Myometrial cell (primary cell): ENCODE data around the gene NDUFC1. TPM values are rescaled to one million over a fixed set of nuclear protein-coding genes. Genes with fewer than 3 reads are reported as not detected.

Source experiments
- total RNA-seq: library from RNA; depleted of rRNA; stranded (reverse); fragments of >200 nt; gene quantifications from 2 replicates; pipeline ENCODE4 v1.2.3, GENCODE V29; 2015

NDUFC1 gene
- total RNA-seq, result 44.0 and 69.2 TPM in 2 replicates

DNA sequence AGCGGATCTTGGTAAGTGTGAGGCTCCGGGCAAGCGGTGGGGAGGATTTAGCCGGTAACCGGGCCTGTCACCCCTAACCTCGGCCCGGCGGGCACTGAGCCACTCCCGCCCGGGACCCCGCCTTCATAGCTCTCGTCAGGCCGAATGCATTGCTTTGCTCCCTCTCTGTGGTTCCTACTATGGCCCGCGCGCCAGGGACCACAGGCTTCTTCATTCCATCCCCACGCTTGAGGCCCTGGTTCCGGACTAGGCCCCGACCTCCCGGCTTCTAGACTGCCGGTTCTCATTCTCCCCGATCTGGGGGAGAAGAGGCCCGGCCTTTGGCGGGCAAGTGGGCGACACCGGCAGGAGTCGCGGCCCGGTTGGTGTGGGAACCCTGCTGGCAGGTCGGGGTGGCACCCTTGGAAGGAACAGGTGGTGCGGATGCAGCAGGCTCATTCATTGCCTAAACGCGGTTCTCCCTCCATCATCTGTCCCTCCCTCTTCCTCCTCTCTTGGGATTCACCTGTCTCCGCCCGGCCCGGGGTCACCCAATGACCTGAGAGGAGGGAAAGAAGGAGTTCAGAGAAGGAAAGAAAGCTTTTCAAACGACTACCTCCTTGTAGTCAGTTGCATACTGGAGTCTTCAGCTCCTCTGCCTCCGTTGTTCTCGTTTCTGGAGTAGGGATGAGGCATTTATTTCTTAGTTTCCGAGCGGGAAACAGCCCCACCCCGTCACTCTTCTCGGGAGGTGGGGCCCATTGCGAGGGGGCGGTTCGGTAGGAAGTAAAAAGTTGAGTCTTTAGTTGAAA is at the start of gene NDUFC1:
Gene NDUFC1, minus strand, starts transcription at position 657 of the 791 bp plus-strand sequence. CDS start 6,679 bp downstream, outside the sequence.

DNA sequence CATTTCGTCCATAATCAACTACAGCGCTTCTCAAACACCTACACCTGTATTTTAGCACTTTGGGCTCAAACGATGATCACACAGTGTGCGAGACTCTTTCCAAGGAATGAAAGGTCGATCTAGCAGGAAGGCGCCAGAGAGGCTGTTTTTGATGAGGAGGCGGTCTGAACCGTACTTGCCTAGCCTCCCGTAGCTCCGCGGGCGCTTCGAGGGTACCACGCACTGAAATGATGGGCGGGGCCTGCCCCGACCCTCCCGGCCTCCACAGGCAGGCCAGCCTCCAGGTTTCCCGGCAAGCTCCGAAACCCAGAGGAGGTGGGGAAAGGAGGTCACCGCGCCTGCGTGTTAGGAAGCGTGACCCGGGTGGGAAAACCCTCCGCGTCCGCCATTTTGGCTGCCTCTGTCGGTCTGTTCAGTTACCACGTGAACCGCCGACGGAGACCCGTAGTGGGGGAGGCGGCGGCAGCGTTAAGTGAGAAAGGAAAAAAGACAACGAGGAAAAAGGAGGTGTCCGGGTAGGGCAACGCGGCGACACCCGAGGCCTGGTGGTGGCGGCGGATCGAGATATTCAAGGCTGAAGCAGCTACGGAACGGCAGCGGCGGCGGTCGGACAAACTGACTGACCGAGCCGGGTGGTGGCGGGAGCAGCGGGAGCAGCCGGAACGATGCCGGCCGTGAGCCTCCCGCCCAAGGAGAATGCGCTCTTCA is 1.0 kb downstream of the NDUFC1 start, which contains the start of gene NAA15:
Gene NAA15, plus strand, starts transcription at position 393 of the 708 bp plus-strand sequence. Its CDS starts 273 bp downstream, at position 666.

GRCh38 chr4:139279760-139280620 is 22.3 kb downstream of the NDUFC1 start, which contains the start of gene MGARP:
Gene MGARP (minus strand): TSS chr4:139280225. CDS start chr4:139280158, 67 bp downstream.

Other genes with a start within 250 kb of the NDUFC1 start
- gene ELF2, start 125.3 kb downstream of the NDUFC1 start, total RNA-seq, result 16.7 and 20.0 TPM in 2 replicates
- 15.4 and 17.6 TPM in 2 replicates for gene MGARP, start 22.3 kb downstream of the NDUFC1 start, total RNA-seq
- gene NAA15, start 972 bp downstream of the NDUFC1 start, total RNA-seq, result 23.9 and 35.1 TPM in 2 replicates
- 6.7 and 7.8 TPM in 2 replicates for gene RAB33B, start 151.6 kb upstream of the NDUFC1 start, total RNA-seq